Measurements from ENCODE around the gene RMDN2.
"Not testable (repeated sequence)": the region's sequence is repeated elsewhere in the genome, so short reads cannot be mapped to it uniquely, and the experiment has no call there.

- not testable (repeated sequence) for TF ChIP-seq CTCF (IDR thresholded peaks at IDR 0.05; ENCODE audit: low read length); EZH2phosphoT487 (IDR thresholded peaks at IDR 0.05; ENCODE audit: low read length); EZH2 (optimal IDR thresholded peaks at IDR 0.05; ENCODE audit: low read depth, low read length)
Measured at GRCh38 chr2:37962740-37963121, 37.6 kb downstream of the RMDN2 start.
